Stomach (tissue), 4 donors: Measurements from ENCODE around the gene SLC1A2.

ENCODE experiments used
- CTCF ChIP-seq, 7 experiments: fragments of 450-650 bp in 4 of 7; fragments of 200-600 bp in 3 of 7; sonication (generic) in 3 of 7; IDR thresholded peaks; one replicate each; pipeline ENCODE4 v1.5.1; 2016 to 2019; ENCODE audit warnings: antibody characterized with exemption in 7 of 7, control low read depth in 2 of 7, mild to moderate bottlenecking in 1 of 7
- EP300 ChIP-seq: sonication (generic); formaldehyde crosslinking; IDR thresholded peaks from one replicate; pipeline ENCODE4 v1.6.1; 2017; ENCODE audit warnings: antibody characterized with exemption
- POLR2A ChIP-seq, 4 donors: fragments of 450-650 bp; IDR thresholded peaks; one replicate each; pipeline ENCODE4 v1.6.1; 2016; ENCODE audit warnings: antibody characterized with exemption in 4 of 4, control low read depth in 2 of 4, mild to moderate bottlenecking in 1 of 4, moderate library complexity in 1 of 4
- POLR2AphosphoS5 ChIP-seq, 3 donors: sonication (generic); formaldehyde crosslinking; IDR thresholded peaks; one replicate each; pipeline ENCODE4 v1.6.1; 2016; ENCODE audit warnings: antibody characterized with exemption in 3 of 3

DNA sequence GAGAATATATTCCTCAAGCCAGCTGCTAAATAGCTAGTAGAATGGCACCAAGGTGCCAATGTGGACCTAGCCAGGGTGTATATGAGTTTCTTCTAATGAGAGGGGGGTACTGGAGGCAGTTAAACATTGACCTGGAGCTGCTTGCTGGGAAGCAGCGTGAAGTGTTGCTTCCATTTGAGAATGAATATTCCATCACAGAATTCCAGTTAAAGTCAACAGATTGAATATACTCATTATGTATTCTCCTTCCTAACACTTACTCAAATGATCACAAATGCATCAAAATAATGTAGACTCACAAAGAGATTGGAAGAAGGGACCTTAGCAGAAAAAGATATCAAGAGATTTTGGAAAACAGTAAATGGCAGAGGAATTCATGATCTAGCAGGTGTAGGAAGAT is 178.3 kb downstream of the SLC1A2 start:
- no peak for TF ChIP-seq CTCF (IDR thresholded peaks at IDR 0.05)
- no peak for TF ChIP-seq POLR2A (IDR thresholded peaks at IDR 0.05)
- no peak for TF ChIP-seq POLR2AphosphoS5 (IDR thresholded peaks at IDR 0.05)
- no peak for TF ChIP-seq EP300
